ENCODE results near the gene KCNIP4. TPM values are rescaled to one million over a fixed set of nuclear protein-coding genes. Genes with fewer than 3 reads are reported as not detected.

Gene KCNIP4
- total RNA-seq, 1 donor from 2014 or later = not detected

DNA sequence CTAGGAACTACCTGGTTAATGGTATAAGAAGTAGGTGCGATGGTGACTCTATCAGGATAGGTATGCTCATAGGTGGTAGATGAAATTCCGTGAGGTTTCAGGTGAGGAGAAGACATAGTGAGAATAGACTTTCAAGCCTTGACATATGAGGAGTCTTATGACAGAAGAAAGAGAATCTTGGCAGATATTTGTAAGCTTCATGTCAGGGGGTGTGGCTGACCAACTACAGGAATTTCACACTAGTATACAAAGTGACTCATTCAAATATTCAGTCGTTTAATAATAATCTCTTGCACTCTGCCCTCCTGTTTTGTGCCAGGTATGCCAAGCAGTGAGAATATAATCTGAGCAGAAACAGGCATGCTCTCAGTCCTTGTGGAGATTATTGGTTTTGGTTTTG lies 1225.6 kb downstream of the KCNIP4 start:
- Mint-ChIP-seq H3K36me3 (ENCODE audit: low read depth) (peaks cover 84% of the 10 kb centered on the region), H3K9me3 (peaks cover 19% of the 10 kb centered on the region), H3K4me1 (no peaks in the 10 kb centered on the region), H3K27ac (no peak overlapping the region), H3K4me3 (no peak overlapping the region), H3K27me3 (no peaks in the 10 kb centered on the region)
- CTCF ChIA-PET = no interaction called here
- intact Hi-C loops (cut with micrococcal nuclease) = no loop called here
- POLR2A ChIA-PET = no interaction called here
- no peak for ATAC-seq (ENCODE audit: low read depth)
- TF ChIP-seq, protein P1, sequence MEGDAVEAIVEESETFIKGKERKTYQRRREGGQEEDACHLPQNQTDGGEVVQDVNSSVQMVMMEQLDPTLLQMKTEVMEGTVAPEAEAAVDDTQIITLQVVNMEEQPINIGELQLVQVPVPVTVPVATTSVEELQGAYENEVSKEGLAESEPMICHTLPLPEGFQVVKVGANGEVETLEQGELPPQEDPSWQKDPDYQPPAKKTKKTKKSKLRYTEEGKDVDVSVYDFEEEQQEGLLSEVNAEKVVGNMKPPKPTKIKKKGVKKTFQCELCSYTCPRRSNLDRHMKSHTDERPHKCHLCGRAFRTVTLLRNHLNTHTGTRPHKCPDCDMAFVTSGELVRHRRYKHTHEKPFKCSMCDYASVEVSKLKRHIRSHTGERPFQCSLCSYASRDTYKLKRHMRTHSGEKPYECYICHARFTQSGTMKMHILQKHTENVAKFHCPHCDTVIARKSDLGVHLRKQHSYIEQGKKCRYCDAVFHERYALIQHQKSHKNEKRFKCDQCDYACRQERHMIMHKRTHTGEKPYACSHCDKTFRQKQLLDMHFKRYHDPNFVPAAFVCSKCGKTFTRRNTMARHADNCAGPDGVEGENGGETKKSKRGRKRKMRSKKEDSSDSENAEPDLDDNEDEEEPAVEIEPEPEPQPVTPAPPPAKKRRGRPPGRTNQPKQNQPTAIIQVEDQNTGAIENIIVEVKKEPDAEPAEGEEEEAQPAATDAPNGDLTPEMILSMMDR (IDR thresholded peaks at IDR 0.05) = no peak
- DNase-seq = no peak

DNA sequence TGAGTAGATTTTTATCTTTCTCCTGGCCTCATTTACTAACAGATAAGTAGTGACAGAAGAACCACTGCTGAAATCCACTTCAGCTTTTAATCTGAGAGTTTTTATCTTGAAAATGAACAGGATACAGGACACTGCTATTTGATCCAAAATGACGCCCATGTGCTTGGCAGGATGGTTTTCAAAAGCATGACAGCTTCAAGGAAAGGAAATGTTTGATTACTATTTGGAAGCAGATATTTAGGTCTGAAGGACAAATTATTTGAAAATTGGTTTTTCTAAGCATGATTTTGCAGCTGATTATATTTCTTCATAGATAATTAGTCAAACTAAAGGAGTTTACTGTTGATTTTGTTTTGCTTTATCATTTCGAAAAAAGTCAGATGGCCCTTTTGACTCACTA lies 1237.2 kb downstream of the KCNIP4 start:
- no peak overlapping the region for H3K27ac Mint-ChIP-seq
- peaks cover 1% of the 10 kb centered on the region for H3K9me3 Mint-ChIP-seq
- ChIA-PET POLR2A (no interaction called here), CTCF (interaction anchor here (1.2 kb wide), 1 partner anchor 26 kb away, joined by 3 read pairs; no protein-coding TSS in a partner anchor)
- H3K4me3 Mint-ChIP-seq = no peak overlapping the region
- DNase-seq (no peak), ATAC-seq (ENCODE audit: low read depth) (no peak)
- H3K36me3 Mint-ChIP-seq (ENCODE audit: low read depth) = peaks cover 50% of the 10 kb centered on the region
- H3K27me3 Mint-ChIP-seq = no peaks in the 10 kb centered on the region
- TF ChIP-seq, protein P1 (IDR thresholded peaks at IDR 0.05) = no peak
- intact Hi-C loops (cut with micrococcal nuclease) = no loop called here
- H3K4me1 Mint-ChIP-seq = no peaks in the 10 kb centered on the region

DNA sequence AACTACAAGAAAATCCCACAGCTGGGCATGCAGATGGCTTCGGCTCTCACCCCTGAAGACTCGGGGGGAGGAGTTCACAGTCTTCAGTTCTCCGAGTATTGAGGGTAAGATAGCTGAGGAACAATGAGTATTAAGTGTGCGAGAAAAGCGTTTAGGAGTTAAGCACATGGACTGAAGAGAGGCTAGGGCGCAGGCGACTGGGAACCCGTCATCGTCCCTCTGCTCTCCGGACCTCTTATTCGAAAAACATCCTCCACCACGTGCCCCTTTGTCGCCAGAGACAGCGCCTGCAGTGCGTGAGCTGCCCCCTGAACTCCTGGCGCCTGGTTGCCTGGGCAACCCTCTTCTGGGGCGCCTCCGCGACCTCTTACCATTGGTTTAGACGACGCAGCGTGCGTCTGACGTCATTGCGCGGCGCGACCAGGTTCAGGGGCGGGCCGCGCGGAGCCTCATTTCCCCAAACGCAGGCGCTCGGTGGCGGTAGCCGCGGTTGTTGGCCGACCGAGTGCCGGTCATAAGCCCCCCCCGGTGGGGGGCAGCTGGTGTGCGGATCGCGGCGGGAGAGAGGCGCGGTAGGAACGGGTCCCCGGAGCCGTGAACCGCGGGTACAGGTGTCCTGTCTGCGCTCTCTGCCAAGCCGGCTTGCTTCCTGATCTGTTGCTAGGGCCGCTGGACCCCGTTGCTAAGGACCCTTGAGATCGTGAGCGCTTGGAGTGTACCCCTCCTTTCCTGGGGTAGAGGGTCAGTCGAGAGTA lies 1248.4 kb downstream of the KCNIP4 start, which contains the start of gene PACRGL:
PACRGL (plus strand) TSS at position 452 of the 755 bp plus-strand sequence. CDS start 4,024 bp downstream, outside the sequence.
- ChIA-PET POLR2A (no interaction called here), CTCF (interaction anchor here (1.7 kb wide), 1 partner anchor 14 kb away, joined by 9 read pairs; no protein-coding TSS in a partner anchor)
- Mint-ChIP-seq H3K36me3 (ENCODE audit: low read depth) (peaks cover 17% of the 10 kb centered on the region), H3K9me3 (no peaks in the 10 kb centered on the region), H3K27ac (peak within 1 kb of the TSS; percentile 93), H3K27me3 (peaks cover 8% of the 10 kb centered on the region), H3K4me3 (peak within 1 kb of the TSS; percentile 95), H3K4me1 (peaks cover 16% of the 10 kb centered on the region)
- TF ChIP-seq, protein P1 (IDR thresholded peaks at IDR 0.05) = no peak
- intact Hi-C loops (cut with micrococcal nuclease) = loop anchor here (5.0 kb wide), 1 partner anchor 283 kb away; no protein-coding TSS in a partner anchor
- peak; percentile 90 for DNase-seq
- ATAC-seq (ENCODE audit: low read depth) = peak; percentile 97

DNA sequence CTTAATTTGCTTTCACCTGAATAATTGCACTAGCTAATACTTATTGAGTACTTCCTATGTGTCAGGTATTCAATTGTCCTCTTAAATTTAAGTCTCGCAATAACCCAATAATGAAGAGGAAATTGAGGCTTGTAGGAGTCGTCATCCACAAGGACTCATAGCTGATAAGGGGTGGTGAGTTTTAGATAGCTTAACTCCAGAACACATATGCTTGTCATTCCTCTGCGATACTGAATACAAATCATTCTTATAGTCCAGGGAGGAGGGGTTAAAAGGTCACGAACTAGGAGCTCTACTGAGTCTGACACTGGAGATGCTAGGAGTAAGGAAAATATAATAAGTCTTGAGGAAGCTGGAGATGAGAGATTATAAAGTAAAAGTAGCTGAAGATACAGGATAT lies 1249.8 kb downstream of the KCNIP4 start:
- Mint-ChIP-seq H3K4me1 (peaks cover 16% of the 10 kb centered on the region), H3K36me3 (ENCODE audit: low read depth) (peaks cover 7% of the 10 kb centered on the region), H3K27ac (no peak overlapping the region), H3K27me3 (peaks cover 11% of the 10 kb centered on the region), H3K4me3 (no peak overlapping the region), H3K9me3 (no peaks in the 10 kb centered on the region)
- ATAC-seq (ENCODE audit: low read depth) (no peak), DNase-seq (no peak)
- ChIA-PET CTCF (interaction anchor here (1.1 to 1.7 kb wide), 2 partner anchors 13 to 15 kb away, joined by 3 to 9 read pairs; no protein-coding TSS in a partner anchor), POLR2A (no interaction called here)
- TF ChIP-seq, protein P1 (IDR thresholded peaks at IDR 0.05) = no peak
- intact Hi-C loops (cut with micrococcal nuclease) = no loop called here

DNA sequence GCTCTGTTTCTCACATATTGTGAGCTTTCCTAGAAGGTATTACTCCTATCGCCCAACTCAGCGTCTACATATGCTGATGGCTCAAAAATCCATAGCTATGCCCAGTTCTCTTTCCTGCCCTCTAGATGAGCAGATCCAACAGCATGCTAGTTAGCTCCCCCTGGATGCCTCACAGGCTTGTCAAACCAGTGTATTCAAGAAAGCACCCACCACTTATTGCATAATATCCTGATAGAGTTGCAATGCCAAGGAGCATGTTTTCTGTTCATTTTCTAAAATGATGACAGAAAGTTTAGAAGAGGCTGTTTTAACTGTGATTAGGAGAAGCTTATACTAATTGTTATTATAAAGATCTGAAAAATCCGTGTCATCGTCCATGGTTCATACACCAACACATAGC lies 1250.2 kb downstream of the KCNIP4 start:
- ChIA-PET POLR2A (no interaction called here), CTCF (interaction anchor here (1.1 to 1.7 kb wide), 2 partner anchors 13 to 14 kb away, joined by 3 to 9 read pairs; no protein-coding TSS in a partner anchor)
- Mint-ChIP-seq H3K4me1 (peaks cover 16% of the 10 kb centered on the region), H3K27me3 (peaks cover 12% of the 10 kb centered on the region), H3K27ac (no peak overlapping the region), H3K4me3 (no peak overlapping the region), H3K36me3 (ENCODE audit: low read depth) (peaks cover 7% of the 10 kb centered on the region), H3K9me3 (no peaks in the 10 kb centered on the region)
- DNase-seq (no peak), ATAC-seq (ENCODE audit: low read depth) (no peak)
- intact Hi-C loops (cut with micrococcal nuclease) = no loop called here
- TF ChIP-seq, protein P1 (IDR thresholded peaks at IDR 0.05) = no peak
